ENCODE data around the gene SRCIN1.

SRCIN1 gene

GRCh38 chr17:38619451-38619795 is 13.7 kb upstream of the SRCIN1 start:
- H3K4me3 ChIP-seq = no peak overlapping the region
- H3K27ac ChIP-seq = no peak overlapping the region

GRCh38 chr17:38617967-38618760 is 12.4 kb upstream of the SRCIN1 start:
- no peak overlapping the region for H3K27ac ChIP-seq

GRCh38 chr17:38617074-38617860 is 11.5 kb upstream of the SRCIN1 start:
- Histone ChIP-seq H3K4me3 (no peak overlapping the region), H3K27ac (no peak overlapping the region)

More at GRCh38 chr17:38617967-38618760, 12.4 kb upstream of the SRCIN1 start:
- H3K4me3 ChIP-seq = no peak overlapping the region

- Histone ChIP-seq H3K4me3 (no peak overlapping the region), H3K27ac (no peak overlapping the region)
These were observed 10.6 kb upstream of the SRCIN1 start for GRCh38 chr17:38616361-38616760.

GRCh38 chr17:38613981-38614779 is 8.4 kb upstream of the SRCIN1 start:
- H3K4me3 ChIP-seq = no peak overlapping the region
- no peak overlapping the region for H3K27ac ChIP-seq

GRCh38 chr17:38613525-38613980 is 7.8 kb upstream of the SRCIN1 start:
- Histone ChIP-seq H3K4me3 (no peak overlapping the region), H3K27ac (no peak overlapping the region)

GRCh38 chr17:38611872-38612376 is 6.2 kb upstream of the SRCIN1 start:
- no peak overlapping the region for H3K4me3 ChIP-seq

GRCh38 chr17:38611070-38611786 is 5.5 kb upstream of the SRCIN1 start:
- H3K4me3 ChIP-seq = no peak overlapping the region
- H3K27ac ChIP-seq = no peak overlapping the region

More at GRCh38 chr17:38611872-38612376, 6.2 kb upstream of the SRCIN1 start:
- no peak overlapping the region for H3K27ac ChIP-seq

GRCh38 chr17:38609280-38610031 is 3.7 kb upstream of the SRCIN1 start:
- Histone ChIP-seq H3K27ac (no peak overlapping the region), H3K4me3 (no peak overlapping the region)

- H3K27ac ChIP-seq = no peak overlapping the region
- no peak overlapping the region for H3K4me3 ChIP-seq
These were observed 2.9 kb upstream of the SRCIN1 start for GRCh38 chr17:38608648-38609047.

GRCh38 chr17:38606646-38607611 is 1.2 kb upstream of the SRCIN1 start:
- H3K27ac ChIP-seq = peak overlapping the region in 9 of 21 experiments; percentile 5 to 67 (median 26)

GRCh38 chr17:38605411-38605840 is 326 bp downstream of the SRCIN1 start:
- Histone ChIP-seq H3K27ac (no peak overlapping the region), H3K4me3 (peak overlapping the region in 5 of 7 experiments; percentile 23 to 57 (median 43))

More at GRCh38 chr17:38606646-38607611, 1.2 kb upstream of the SRCIN1 start:
- peak overlapping the region; percentile 32 to 57 (median 43) for H3K4me3 ChIP-seq

- H3K4me3 ChIP-seq = peak overlapping the region in 3 of 7 experiments; percentile 23 to 57 (median 24)
- no peak overlapping the region for H3K27ac ChIP-seq
These were observed 1.0 kb downstream of the SRCIN1 start for GRCh38 chr17:38604479-38605403.

GRCh38 chr17:38603786-38604478 is 1.8 kb downstream of the SRCIN1 start:
- H3K4me3 ChIP-seq = no peak overlapping the region
- H3K27ac ChIP-seq = no peak overlapping the region

GRCh38 chr17:38602956-38603785 is 2.6 kb downstream of the SRCIN1 start:
- Histone ChIP-seq H3K4me3 (no peak overlapping the region), H3K27ac (no peak overlapping the region)

Measured in skin epidermis (tissue), 12 donors.